SK-N-SH (cell line): ENCODE data around the gene ANAPC2. TPM values are rescaled to one million over a fixed set of nuclear protein-coding genes. Genes with fewer than 3 reads are reported as not detected.

ENCODE experiments used
- CTCF ChIA-PET: fragments of 300-600, 350-600 bp; formaldehyde crosslinking; extraction: SDS; loops from one replicate; lab custom pipeline; 2021; lab: Yijun Ruan, JAX
- POLR2A ChIA-PET: fragments of 350-600 bp; sonication (Branson Sonifier 250); formaldehyde crosslinking; extraction: SDS; loops from one replicate; lab custom pipeline; 2020; ENCODE audit warnings: antibody characterized with exemption, inconsistent platforms; lab: Yijun Ruan, JAX
- DNase-seq: peaks from one replicate; pipeline ENCODE4 v3.0.0; 2012
- H2AFZ ChIP-seq: fragments of 200-600 bp; sonication (generic); 2 replicates; pipeline ENCODE4 v1.8.1; 2016; ENCODE audit warnings: antibody characterized with exemption, mild to moderate bottlenecking, low read depth
- H3F3A ChIP-seq: fragments of 200-600 bp; sonication (generic); replicated peaks from 2 replicates; pipeline ENCODE3; 2016; ENCODE audit warnings: antibody characterized with exemption, mild to moderate bottlenecking; ENCODE audit not compliant: insufficient read depth
- H3K27ac ChIP-seq, 2 experiments: fragments of 200-500 bp in 1 of 2; fragments of 200-600 bp in 1 of 2; sonication (Bioruptor generic) in 1 of 2; sonication (generic), shearing (Covaris generic) in 1 of 2; 2 replicates each; pipeline versions ENCODE4 v1.5.1 to v1.6.1; 2014 to 2016; ENCODE audit warnings: low read depth in 2 of 2, inconsistent platforms in 1 of 2, low read length in 1 of 2, mild to moderate bottlenecking in 1 of 2, mixed read lengths in 1 of 2
- H3K27me3 ChIP-seq: fragments of 200-600 bp; sonication (generic), shearing (Covaris generic); 2 replicates; pipeline ENCODE4 v1.6.1; 2016; ENCODE audit warnings: mixed run types; ENCODE audit not compliant: insufficient read depth
- H3K36me3 ChIP-seq, 2 experiments: fragments of 200-500 bp in 1 of 2; fragments of 200-600 bp in 1 of 2; sonication (Bioruptor generic) in 1 of 2; sonication (generic) in 1 of 2; replicated peaks in 1 of 2; 2 replicates each; pipeline versions ENCODE3 to v1.5.1; 2014 to 2016; ENCODE audit warnings: low read length in 1 of 2, mild to moderate bottlenecking in 1 of 2; ENCODE audit not compliant: insufficient read depth in 2 of 2, control insufficient read depth in 1 of 2
- H3K4me1 ChIP-seq, 2 experiments: fragments of 200-500 bp in 1 of 2; fragments of 200-600 bp in 1 of 2; sonication (Bioruptor generic) in 1 of 2; sonication (generic), shearing (Covaris generic) in 1 of 2; 2 replicates each; pipeline versions ENCODE4 v1.5.1 to v1.6.1; 2014 to 2016; ENCODE audit warnings: low read depth in 1 of 2, low read length in 1 of 2, mixed run types in 1 of 2; ENCODE audit not compliant: insufficient read depth in 2 of 2, control insufficient read depth in 1 of 2
- H3K4me2 ChIP-seq: fragments of 200-600 bp; sonication (generic), shearing (Covaris generic); 2 replicates; pipeline ENCODE4 v1.6.1; 2017; ENCODE audit warnings: mixed run types
- H3K4me3 ChIP-seq, 2 experiments: fragments of 200-500 bp in 1 of 2; fragments of 200-600 bp in 1 of 2; sonication (Bioruptor generic) in 1 of 2; sonication (generic), shearing (Covaris generic) in 1 of 2; 2 replicates each; pipeline versions ENCODE4 v1.5.1 to v1.8.1; 2014 to 2016; ENCODE audit warnings: low read depth in 2 of 2, inconsistent platforms in 1 of 2, low read length in 1 of 2, mild to moderate bottlenecking in 1 of 2, mixed read lengths in 1 of 2, moderate library complexity in 1 of 2
- H3K79me2 ChIP-seq: fragments of 200-600 bp; sonication (generic); 2 replicates; pipeline ENCODE4 v1.8.1; 2017; ENCODE audit warnings: mild to moderate bottlenecking; ENCODE audit not compliant: insufficient read depth
- H3K9ac ChIP-seq: fragments of 200-600 bp; sonication (generic); 2 replicates; pipeline ENCODE4 v1.6.1; 2017; ENCODE audit warnings: mixed run types
- H3K9me2 ChIP-seq: fragments of 200-600 bp; sonication (generic); 2 replicates; pipeline ENCODE4 v1.6.1; 2017; ENCODE audit warnings: mixed run types
- H3K9me3 ChIP-seq: fragments of 200-600 bp; sonication (generic); 2 replicates; pipeline ENCODE4 v1.6.1; 2017; ENCODE audit warnings: mixed run types, mild to moderate bottlenecking, moderate library complexity
- H4K20me1 ChIP-seq: fragments of 200-600 bp; sonication (generic); 2 replicates; pipeline ENCODE4 v1.6.1; 2017; ENCODE audit warnings: mild to moderate bottlenecking, mixed run types; ENCODE audit not compliant: insufficient read depth
- CTCF ChIP-seq: fragments of 200-600 bp; sonication (generic); IDR thresholded peaks from 2 replicates; pipeline ENCODE4 v1.6.1; 2017; ENCODE audit warnings: antibody characterized with exemption, mild to moderate bottlenecking, moderate library complexity
- FOXJ3 ChIP-seq: sonication (generic); formaldehyde crosslinking; IDR thresholded peaks from 2 replicates; pipeline ENCODE4 v1.5.1; 2020; ENCODE audit warnings: mild to moderate bottlenecking, missing genetic modification reagents
- FOXM1 ChIP-seq: IDR thresholded peaks from 2 replicates; pipeline ENCODE4 v1.4.0; 2012; ENCODE audit warnings: low read depth, mild to moderate bottlenecking
- GATA2 ChIP-seq: sonication (generic); formaldehyde crosslinking; IDR thresholded peaks from 2 replicates; pipeline ENCODE4 v1.5.0; 2020; ENCODE audit warnings: mild to moderate bottlenecking, missing genetic modification reagents
- REST ChIP-seq: IDR thresholded peaks from 2 replicates; pipeline ENCODE4 v1.6.1; 2012; ENCODE audit warnings: mild to moderate bottlenecking, low read depth, low read length, moderate library complexity
- RFX5 ChIP-seq: IDR thresholded peaks from 2 replicates; pipeline ENCODE4 v1.6.1; 2012; ENCODE audit warnings: mild to moderate bottlenecking, improper control_type of control experiment, low read length
- SIN3A ChIP-seq: IDR thresholded peaks from 2 replicates; pipeline ENCODE4 v1.6.1; 2012; ENCODE audit warnings: low read depth, mild to moderate bottlenecking, low read length, moderate library complexity, borderline replicate concordance
- SMC3 ChIP-seq: IDR thresholded peaks from 2 replicates; pipeline ENCODE4 v1.6.1; 2012; ENCODE audit warnings: low read depth, low read length, improper control_type of control experiment
- TAF1 ChIP-seq: IDR thresholded peaks from 2 replicates; pipeline ENCODE4 v1.6.1; 2012; ENCODE audit warnings: low read depth, mild to moderate bottlenecking, low read length, moderate library complexity, borderline replicate concordance
- TCF12 ChIP-seq: IDR thresholded peaks from 2 replicates; pipeline ENCODE4 v1.4.0; 2012
- USF1 ChIP-seq: IDR thresholded peaks from 2 replicates; pipeline ENCODE4 v1.4.0; 2012; ENCODE audit warnings: low read depth, borderline replicate concordance
- WGBS: methylation state at CpG from one replicate; pipeline ENCODE4 v1.1.6; 2017; ENCODE audit warnings: low lambda C conversion rate; 5-methylcytosine and 5-hydroxymethylcytosine counted together
- polyA plus RNA-seq, 3 experiments: library from polyadenylated mRNA; depleted of rRNA; stranded (reverse); fragments of >200 nt; gene quantifications; 2 replicates each; pipeline ENCODE4 v1.2.3, GENCODE V29; 2012

Gene ANAPC2
- polyA plus RNA-seq, 1 of the 3 experiments (the other 2 are of a cell fraction), result 35.1 TPM

DNA sequence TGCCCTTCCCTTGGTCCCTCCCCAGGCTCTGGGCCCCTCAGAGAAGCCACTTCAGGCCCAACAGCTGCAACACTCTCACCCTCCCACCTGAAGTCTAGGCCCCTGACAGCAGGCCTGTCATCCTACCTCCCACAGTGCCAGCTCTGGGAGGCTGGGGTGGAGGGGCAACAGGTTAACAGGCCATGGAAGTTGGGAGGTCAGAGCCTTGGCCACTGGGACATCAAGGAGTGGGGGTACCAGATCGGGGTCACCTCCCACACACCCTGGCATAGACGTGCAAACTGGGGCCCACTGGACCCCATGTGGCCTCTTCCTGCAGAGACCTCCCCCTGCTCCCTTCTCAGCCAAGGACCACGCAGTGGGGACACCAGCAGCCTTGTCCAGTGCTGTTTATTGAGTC lies 2.9 kb upstream of the ANAPC2 start:
- no peak for TF ChIP-seq REST
- TF ChIP-seq FOXJ3 (CRISPR knock-in tag), result no peak
- no peak for TF ChIP-seq SMC3
- TF ChIP-seq TCF12, result no peak
- TF ChIP-seq TAF1, result no peak
- no peak for TF ChIP-seq FOXM1
- no peak for TF ChIP-seq USF1
- TF ChIP-seq GATA2 (CRISPR knock-in tag), result no peak
- TF ChIP-seq SIN3A, result no peak
- TF ChIP-seq RFX5, result no peak
- TF ChIP-seq, all 33 proteins: peak for 0
- no peak overlapping the region for H3K4me2 ChIP-seq
- H3K79me2 ChIP-seq, result peaks cover 65% of the 10 kb centered on the region
- no peak overlapping the region for H3K27ac ChIP-seq
- POLR2A ChIA-PET, result interaction anchor here (1.4 kb wide), 1 partner anchor 9 kb away, joined by 5 read pairs; the partner anchor contains the start of gene TPRN
- peaks cover 16% of the 10 kb centered on the region for H3F3A ChIP-seq
- H3K9me3 ChIP-seq, result no peaks in the 10 kb centered on the region
- WGBS, result no CpG with 5 or more reads among the region's 3 CpGs
- H3K9me2 ChIP-seq, result no peaks in the 10 kb centered on the region
- H3K4me1 ChIP-seq, result peaks cover 12 to 30% of the 10 kb centered on the region in 2 experiments; a peak in 3 of 4 replicates
- H3K4me3 ChIP-seq, result no peak overlapping the region
- H3K36me3 ChIP-seq, result peaks cover 3 to 23% of the 10 kb centered on the region in 2 experiments
- CTCF ChIA-PET, result interaction anchor here (0.8 to 3.1 kb wide), 6 partner anchors 14 to 73 kb away, joined by 3 to 11 read pairs (median 3); partner anchors contain the start of gene RNF224
- peaks cover 45% of the 10 kb centered on the region for H4K20me1 ChIP-seq
- H2AFZ ChIP-seq, result no peak overlapping the region
- no peak overlapping the region for H3K9ac ChIP-seq
- DNase-seq, result no peak
- H3K27me3 ChIP-seq, result no peaks in the 10 kb centered on the region

- H3K27ac ChIP-seq, result no peak overlapping the region; a peak in 1 of 4 replicates
- no peak overlapping the region for H2AFZ ChIP-seq
- no peak overlapping the region for H3K4me2 ChIP-seq
- no peak for TF ChIP-seq SIN3A
- TF ChIP-seq CTCF, result 0 out of 2 replicates have a peak, but pooled peaks have one; percentile 10
- TF ChIP-seq, all 33 proteins: peak for 1
- H3K79me2 ChIP-seq, result peaks cover 64% of the 10 kb centered on the region
- H3K4me1 ChIP-seq, result peaks cover 12 to 33% of the 10 kb centered on the region in 2 experiments; a peak in 3 of 4 replicates
- H3K9ac ChIP-seq, result no peak overlapping the region
- H3K9me3 ChIP-seq, result no peaks in the 10 kb centered on the region
- peaks cover 3 to 29% of the 10 kb centered on the region in 2 experiments for H3K36me3 ChIP-seq
- ChIA-PET CTCF (interaction anchor here (0.8 to 3.1 kb wide), 12 partner anchors 9 to 348 kb away, joined by 3 to 16 read pairs (median 3); partner anchors contain the start of gene CYSRT1), POLR2A (interaction anchor here (2.7 kb wide), 1 partner anchor 8 kb away, joined by 20 read pairs; no protein-coding TSS in a partner anchor)
- H3K27me3 ChIP-seq, result no peaks in the 10 kb centered on the region
- H3K9me2 ChIP-seq, result no peaks in the 10 kb centered on the region
- H4K20me1 ChIP-seq, result peaks cover 39% of the 10 kb centered on the region
- 95% methylated on average over 4 of the region's 9 CpGs for WGBS
- H3K4me3 ChIP-seq, result no peak overlapping the region
- no peak for DNase-seq
- peaks cover 16% of the 10 kb centered on the region for H3F3A ChIP-seq
Measured at GRCh38 chr9:137190315-137190856, 2.0 kb upstream of the ANAPC2 start.
